SK-N-SH treated with all-trans-retinoic acid at 6 μM for 48 hours (cell line): ENCODE data around the gene ZNF358.
A peak's percentile ranks its signal among the peaks of the same experiment; 100 is the strongest.

Experiments
- ATAC-seq: fragments of 200-7000 bp; cut with Tn5 transposase; 3 replicates; pipeline ENCODE4 v1.9.1; 2020; ENCODE audit warnings: mild to moderate bottlenecking, moderate library complexity
- ARNTL ChIP-seq: fragments of 450-650 bp; formaldehyde crosslinking; IDR thresholded peaks from 2 replicates; pipeline ENCODE4 v1.5.0; 2020; ENCODE audit warnings: low read depth, mild to moderate bottlenecking, moderate library complexity, borderline replicate concordance
- BACH2 ChIP-seq: fragments of 250-450 bp; sonication (Bioruptor Pico); IDR thresholded peaks from 2 replicates; pipeline ENCODE4 v1.9.0; 2021; ENCODE audit warnings: mild to moderate bottlenecking, borderline replicate concordance
- CSDC2 ChIP-seq: fragments of 250-450 bp; sonication (Bioruptor Pico); IDR thresholded peaks from 2 replicates; pipeline ENCODE4 v1.5.0; 2020; ENCODE audit warnings: mild to moderate bottlenecking, moderate library complexity
- GLIS3 ChIP-seq: fragments of 250-450 bp; sonication (Bioruptor Pico); IDR thresholded peaks from 2 replicates; pipeline ENCODE4 v1.5.0; 2020; ENCODE audit warnings: mild to moderate bottlenecking, moderate library complexity
- ISL1 ChIP-seq: fragments of 250-450 bp; sonication (Bioruptor Pico); IDR thresholded peaks from 2 replicates; pipeline ENCODE4 v2.1.2; 2022; ENCODE audit warnings: mild to moderate bottlenecking, moderate library complexity
- RARB ChIP-seq: fragments of 250-450 bp; sonication (Bioruptor Pico); IDR thresholded peaks from 2 replicates; pipeline ENCODE4 v1.8.0; 2021; ENCODE audit warnings: mild to moderate bottlenecking, moderate library complexity
- TCF4 ChIP-seq: fragments of 250-450 bp; sonication (Bioruptor Pico); IDR thresholded peaks from 2 replicates; pipeline ENCODE4 v1.8.0; 2021; ENCODE audit warnings: mild to moderate bottlenecking, moderate library complexity, borderline replicate concordance
- TOX ChIP-seq: fragments of 250-450 bp; sonication (Bioruptor Pico); IDR thresholded peaks from 2 replicates; pipeline ENCODE4 v1.8.0; 2021; ENCODE audit warnings: mild to moderate bottlenecking, moderate library complexity, borderline replicate concordance
- ZFP3 ChIP-seq: fragments of 250-450 bp; sonication (Bioruptor Pico); IDR thresholded peaks from 2 replicates; pipeline ENCODE4 v1.5.0; 2020; ENCODE audit warnings: mild to moderate bottlenecking, moderate library complexity
- ZFP30 ChIP-seq: fragments of 450-650 bp; formaldehyde crosslinking; IDR thresholded peaks from 2 replicates; pipeline ENCODE4 v1.5.0; 2022; ENCODE audit warnings: mild to moderate bottlenecking, moderate library complexity
- ZNF565 ChIP-seq: fragments of 450-650 bp; formaldehyde crosslinking; conservative IDR thresholded peaks from 2 replicates; pipeline ENCODE4 v1.5.0; 2020; ENCODE audit warnings: low read depth, mild to moderate bottlenecking, moderate library complexity
- ZNF70 ChIP-seq: fragments of 450-650 bp; formaldehyde crosslinking; IDR thresholded peaks from 2 replicates; pipeline ENCODE4 v1.5.0; 2020; ENCODE audit warnings: mild to moderate bottlenecking, moderate library complexity
- ZNF8 ChIP-seq: fragments of 450-650 bp; formaldehyde crosslinking; IDR thresholded peaks from 2 replicates; pipeline ENCODE4 v1.5.0; 2020; ENCODE audit warnings: mild to moderate bottlenecking, moderate library complexity
- TF ChIP-seq, protein P1 (sequence below): fragments of 250-450 bp; sonication (Bioruptor Pico); IDR thresholded peaks from 2 replicates; pipeline ENCODE4 v1.8.0; 2021; ENCODE audit warnings: low read depth, mild to moderate bottlenecking, moderate library complexity, borderline replicate concordance
- TF ChIP-seq, protein P2 (sequence below): fragments of 250-450 bp; sonication (Bioruptor Pico); IDR thresholded peaks from 2 replicates; pipeline ENCODE4 v1.5.1; 2020; ENCODE audit warnings: low read depth, mild to moderate bottlenecking, moderate library complexity
- TF ChIP-seq, protein P3 (sequence below): fragments of 250-450 bp; sonication (Bioruptor Pico); IDR thresholded peaks from 2 replicates; pipeline ENCODE4 v1.5.1; 2021; ENCODE audit warnings: mild to moderate bottlenecking, moderate library complexity
- TF ChIP-seq, protein P4 (sequence below): fragments of 250-450 bp; sonication (Bioruptor Pico); IDR thresholded peaks from 2 replicates; pipeline ENCODE4 v1.5.0; 2020; ENCODE audit warnings: mild to moderate bottlenecking, moderate library complexity
- TF ChIP-seq, protein P5 (sequence below): fragments of 250-450 bp; sonication (Bioruptor Pico); IDR thresholded peaks from 2 replicates; pipeline ENCODE4 v1.8.0; 2020; ENCODE audit warnings: mild to moderate bottlenecking, moderate library complexity, borderline replicate concordance

ZNF358 gene

DNA sequence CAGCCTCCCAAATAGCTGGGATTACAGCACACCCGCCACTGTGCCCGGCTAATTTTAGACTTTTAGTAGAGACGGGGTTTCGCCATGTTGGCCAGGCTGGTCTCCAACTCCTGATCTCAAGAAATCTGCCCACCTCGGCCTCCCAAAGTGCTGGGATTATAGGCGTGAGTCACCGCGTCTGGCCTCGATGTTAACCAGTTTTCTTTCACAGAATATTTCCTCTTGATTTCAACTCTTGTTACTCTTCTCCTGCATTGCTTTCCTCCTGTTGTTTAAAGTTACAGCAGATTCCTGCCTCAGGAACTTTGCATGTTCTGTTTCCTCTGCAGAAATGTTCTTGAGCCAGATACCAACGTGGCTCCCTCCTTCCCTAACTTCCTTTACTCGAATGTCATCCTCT, 23.3 kb upstream of the ZNF358 start:
- ATAC-seq = no peak
- TF ChIP-seq ZNF70 (no peak), TOX (CRISPR knock-in tag) (no peak), RARB (CRISPR knock-in tag) (no peak), ZFP3 (CRISPR knock-in tag) (no peak), BACH2 (CRISPR knock-in tag) (no peak), TCF4 (CRISPR knock-in tag) (no peak)
- TF ChIP-seq, protein P1, sequence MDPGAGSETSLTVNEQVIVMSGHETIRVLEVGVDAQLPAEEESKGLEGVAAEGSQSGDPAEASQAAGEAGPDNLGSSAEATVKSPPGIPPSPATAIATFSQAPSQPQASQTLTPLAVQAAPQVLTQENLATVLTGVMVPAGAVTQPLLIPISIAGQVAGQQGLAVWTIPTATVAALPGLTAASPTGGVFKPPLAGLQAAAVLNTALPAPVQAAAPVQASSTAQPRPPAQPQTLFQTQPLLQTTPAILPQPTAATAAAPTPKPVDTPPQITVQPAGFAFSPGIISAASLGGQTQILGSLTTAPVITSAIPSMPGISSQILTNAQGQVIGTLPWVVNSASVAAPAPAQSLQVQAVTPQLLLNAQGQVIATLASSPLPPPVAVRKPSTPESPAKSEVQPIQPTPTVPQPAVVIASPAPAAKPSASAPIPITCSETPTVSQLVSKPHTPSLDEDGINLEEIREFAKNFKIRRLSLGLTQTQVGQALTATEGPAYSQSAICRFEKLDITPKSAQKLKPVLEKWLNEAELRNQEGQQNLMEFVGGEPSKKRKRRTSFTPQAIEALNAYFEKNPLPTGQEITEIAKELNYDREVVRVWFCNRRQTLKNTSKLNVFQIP = no peak
- TF ChIP-seq, protein P2, sequence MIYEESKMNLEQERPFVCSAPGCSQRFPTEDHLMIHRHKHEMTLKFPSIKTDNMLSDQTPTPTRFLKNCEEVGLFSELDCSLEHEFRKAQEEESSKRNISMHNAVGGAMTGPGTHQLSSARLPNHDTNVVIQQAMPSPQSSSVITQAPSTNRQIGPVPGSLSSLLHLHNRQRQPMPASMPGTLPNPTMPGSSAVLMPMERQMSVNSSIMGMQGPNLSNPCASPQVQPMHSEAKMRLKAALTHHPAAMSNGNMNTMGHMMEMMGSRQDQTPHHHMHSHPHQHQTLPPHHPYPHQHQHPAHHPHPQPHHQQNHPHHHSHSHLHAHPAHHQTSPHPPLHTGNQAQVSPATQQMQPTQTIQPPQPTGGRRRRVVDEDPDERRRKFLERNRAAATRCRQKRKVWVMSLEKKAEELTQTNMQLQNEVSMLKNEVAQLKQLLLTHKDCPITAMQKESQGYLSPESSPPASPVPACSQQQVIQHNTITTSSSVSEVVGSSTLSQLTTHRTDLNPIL (CRISPR knock-in tag) = no peak
- TF ChIP-seq, protein P3, sequence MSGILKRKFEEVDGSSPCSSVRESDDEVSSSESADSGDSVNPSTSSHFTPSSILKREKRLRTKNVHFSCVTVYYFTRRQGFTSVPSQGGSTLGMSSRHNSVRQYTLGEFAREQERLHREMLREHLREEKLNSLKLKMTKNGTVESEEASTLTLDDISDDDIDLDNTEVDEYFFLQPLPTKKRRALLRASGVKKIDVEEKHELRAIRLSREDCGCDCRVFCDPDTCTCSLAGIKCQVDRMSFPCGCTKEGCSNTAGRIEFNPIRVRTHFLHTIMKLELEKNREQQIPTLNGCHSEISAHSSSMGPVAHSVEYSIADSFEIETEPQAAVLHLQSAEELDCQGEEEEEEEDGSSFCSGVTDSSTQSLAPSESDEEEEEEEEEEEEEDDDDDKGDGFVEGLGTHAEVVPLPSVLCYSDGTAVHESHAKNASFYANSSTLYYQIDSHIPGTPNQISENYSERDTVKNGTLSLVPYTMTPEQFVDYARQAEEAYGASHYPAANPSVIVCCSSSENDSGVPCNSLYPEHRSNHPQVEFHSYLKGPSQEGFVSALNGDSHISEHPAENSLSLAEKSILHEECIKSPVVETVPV (CRISPR knock-in tag) = no peak

DNA sequence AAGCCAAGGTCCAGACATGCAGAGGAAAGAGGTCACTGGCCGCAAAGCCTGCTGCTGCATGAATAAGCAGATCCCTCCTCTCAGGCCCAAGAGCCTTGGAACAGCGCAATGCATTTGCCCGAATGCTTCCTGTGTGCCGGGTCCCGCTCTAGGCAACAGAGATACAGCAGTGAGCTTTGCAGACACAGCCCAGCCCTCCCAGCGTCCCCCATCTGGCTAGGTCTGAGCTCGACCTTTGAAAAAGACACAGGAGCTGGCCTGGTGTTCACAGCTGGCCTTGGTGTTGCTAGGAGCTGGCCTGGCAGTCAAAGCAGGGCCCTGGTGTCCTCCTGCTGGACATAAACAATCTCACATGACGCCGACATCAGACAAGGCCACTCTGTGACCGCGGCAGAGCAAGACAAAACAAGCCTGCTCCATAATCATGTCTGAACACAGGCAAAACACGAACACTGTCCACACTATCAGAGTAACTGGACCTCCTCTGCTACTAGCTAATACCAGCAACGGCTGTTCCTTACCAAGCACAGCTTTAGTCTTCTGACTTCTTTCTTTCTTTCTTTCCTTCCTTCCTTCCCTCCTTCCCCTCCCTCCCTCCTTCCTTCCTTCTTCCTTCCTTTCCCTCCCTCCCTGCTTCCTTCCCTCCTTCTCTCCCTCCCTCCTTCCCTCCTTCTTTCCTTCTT, 21.3 kb upstream of the ZNF358 start:
- ATAC-seq = peak; percentile 74
- peak; percentile 57; the same call in 1 of the 2 replicates for TF ChIP-seq BACH2 (CRISPR knock-in tag)
- TF ChIP-seq, protein P4, sequence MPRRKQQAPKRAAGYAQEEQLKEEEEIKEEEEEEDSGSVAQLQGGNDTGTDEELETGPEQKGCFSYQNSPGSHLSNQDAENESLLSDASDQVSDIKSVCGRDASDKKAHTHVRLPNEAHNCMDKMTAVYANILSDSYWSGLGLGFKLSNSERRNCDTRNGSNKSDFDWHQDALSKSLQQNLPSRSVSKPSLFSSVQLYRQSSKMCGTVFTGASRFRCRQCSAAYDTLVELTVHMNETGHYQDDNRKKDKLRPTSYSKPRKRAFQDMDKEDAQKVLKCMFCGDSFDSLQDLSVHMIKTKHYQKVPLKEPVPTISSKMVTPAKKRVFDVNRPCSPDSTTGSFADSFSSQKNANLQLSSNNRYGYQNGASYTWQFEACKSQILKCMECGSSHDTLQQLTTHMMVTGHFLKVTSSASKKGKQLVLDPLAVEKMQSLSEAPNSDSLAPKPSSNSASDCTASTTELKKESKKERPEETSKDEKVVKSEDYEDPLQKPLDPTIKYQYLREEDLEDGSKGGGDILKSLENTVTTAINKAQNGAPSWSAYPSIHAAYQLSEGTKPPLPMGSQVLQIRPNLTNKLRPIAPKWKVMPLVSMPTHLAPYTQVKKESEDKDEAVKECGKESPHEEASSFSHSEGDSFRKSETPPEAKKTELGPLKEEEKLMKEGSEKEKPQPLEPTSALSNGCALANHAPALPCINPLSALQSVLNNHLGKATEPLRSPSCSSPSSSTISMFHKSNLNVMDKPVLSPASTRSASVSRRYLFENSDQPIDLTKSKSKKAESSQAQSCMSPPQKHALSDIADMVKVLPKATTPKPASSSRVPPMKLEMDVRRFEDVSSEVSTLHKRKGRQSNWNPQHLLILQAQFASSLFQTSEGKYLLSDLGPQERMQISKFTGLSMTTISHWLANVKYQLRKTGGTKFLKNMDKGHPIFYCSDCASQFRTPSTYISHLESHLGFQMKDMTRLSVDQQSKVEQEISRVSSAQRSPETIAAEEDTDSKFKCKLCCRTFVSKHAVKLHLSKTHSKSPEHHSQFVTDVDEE (CRISPR knock-in tag) = peak; percentile 64; the same call in 1 of the 2 replicates
- TF ChIP-seq ZNF8 (CRISPR knock-in tag) = no peak
- TF ChIP-seq, protein P5, sequence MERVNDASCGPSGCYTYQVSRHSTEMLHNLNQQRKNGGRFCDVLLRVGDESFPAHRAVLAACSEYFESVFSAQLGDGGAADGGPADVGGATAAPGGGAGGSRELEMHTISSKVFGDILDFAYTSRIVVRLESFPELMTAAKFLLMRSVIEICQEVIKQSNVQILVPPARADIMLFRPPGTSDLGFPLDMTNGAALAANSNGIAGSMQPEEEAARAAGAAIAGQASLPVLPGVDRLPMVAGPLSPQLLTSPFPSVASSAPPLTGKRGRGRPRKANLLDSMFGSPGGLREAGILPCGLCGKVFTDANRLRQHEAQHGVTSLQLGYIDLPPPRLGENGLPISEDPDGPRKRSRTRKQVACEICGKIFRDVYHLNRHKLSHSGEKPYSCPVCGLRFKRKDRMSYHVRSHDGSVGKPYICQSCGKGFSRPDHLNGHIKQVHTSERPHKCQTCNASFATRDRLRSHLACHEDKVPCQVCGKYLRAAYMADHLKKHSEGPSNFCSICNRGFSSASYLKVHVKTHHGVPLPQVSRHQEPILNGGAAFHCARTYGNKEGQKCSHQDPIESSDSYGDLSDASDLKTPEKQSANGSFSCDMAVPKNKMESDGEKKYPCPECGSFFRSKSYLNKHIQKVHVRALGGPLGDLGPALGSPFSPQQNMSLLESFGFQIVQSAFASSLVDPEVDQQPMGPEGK (CRISPR knock-in tag) = no peak
- TF ChIP-seq TCF4 (CRISPR knock-in tag) = peak; percentile 57; the same call in 1 of the 2 replicates
- TF ChIP-seq ARNTL (CRISPR knock-in tag) = no peak
- TF ChIP-seq ZFP30 (CRISPR knock-in tag) = no peak
- no peak for TF ChIP-seq ZFP3 (CRISPR knock-in tag)
- TF ChIP-seq, all 23 proteins: peak for 3

DNA sequence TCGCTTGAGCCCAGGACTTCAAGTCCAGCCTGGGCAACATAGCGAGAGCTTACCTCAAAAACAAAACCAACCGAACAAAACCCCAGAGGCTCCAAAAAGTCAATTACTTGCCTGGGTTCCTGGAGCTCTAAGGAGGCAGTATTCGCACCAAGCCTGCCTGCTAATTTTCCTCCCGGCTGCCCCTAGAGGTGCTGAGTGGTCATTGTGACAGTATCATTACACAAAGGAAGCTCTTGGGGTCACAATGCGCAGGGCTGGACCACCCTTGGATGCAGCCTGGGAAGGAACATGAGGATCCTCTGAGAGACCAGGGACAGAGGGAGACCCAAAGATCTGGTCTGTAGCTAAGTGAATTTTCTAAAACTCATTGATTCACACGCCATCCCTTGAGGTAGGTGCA, 18.6 kb upstream of the ZNF358 start:
- ATAC-seq = peak; percentile 68
- no peak for TF ChIP-seq ZFP30 (CRISPR knock-in tag)
- no peak for TF ChIP-seq TOX (CRISPR knock-in tag)

DNA sequence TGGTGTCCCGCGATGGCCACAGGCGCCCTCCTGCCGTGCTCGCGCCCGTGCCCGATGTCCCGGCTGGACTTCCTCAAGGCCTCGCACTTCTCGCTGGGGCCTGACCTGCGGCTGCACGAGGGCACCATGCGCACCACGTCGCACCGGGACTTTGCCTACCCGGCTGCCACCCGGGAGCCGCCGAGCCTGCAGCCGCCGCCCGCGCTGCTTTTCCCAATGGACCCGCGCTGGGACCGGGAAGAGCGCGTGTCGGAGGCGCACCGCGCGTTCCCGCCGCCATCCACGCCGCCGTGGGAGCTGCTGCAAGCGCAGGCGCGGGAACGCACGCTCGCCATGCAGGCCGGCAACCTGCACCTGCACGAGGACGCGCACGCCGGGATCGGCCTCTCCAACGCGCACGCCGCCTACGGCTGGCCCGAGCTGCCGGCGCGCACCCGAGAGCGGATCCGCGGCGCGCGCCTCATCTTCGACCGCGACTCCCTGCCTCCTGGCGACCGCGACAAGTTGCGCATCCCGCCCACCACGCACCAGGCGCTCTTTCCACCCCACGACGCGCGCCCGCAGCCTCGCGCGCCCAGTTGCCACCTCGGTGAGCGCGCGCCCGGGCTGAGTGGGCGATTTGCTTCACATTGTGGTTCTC, 15.0 kb upstream of the ZNF358 start:
- peak; percentile 66 for ATAC-seq
- TF ChIP-seq ZNF8 (CRISPR knock-in tag) (no peak), ZNF70 (0 out of 2 replicates have a peak, but pooled peaks have one; percentile 24), ISL1 (no peak), TOX (CRISPR knock-in tag) (no peak), ZNF565 (CRISPR knock-in tag) (no peak), RARB (CRISPR knock-in tag) (no peak), ZFP30 (CRISPR knock-in tag) (no peak), GLIS3 (CRISPR knock-in tag) (no peak), TCF4 (CRISPR knock-in tag) (no peak), ZFP3 (CRISPR knock-in tag) (peak; percentile 74; the same call in 1 of the 2 replicates), CSDC2 (CRISPR knock-in tag) (no peak)
- TF ChIP-seq, protein P1 = no peak
- TF ChIP-seq, protein P3 (CRISPR knock-in tag) = no peak
